ENCODE results near the gene LMAN1.

The LMAN1 gene

DNA sequence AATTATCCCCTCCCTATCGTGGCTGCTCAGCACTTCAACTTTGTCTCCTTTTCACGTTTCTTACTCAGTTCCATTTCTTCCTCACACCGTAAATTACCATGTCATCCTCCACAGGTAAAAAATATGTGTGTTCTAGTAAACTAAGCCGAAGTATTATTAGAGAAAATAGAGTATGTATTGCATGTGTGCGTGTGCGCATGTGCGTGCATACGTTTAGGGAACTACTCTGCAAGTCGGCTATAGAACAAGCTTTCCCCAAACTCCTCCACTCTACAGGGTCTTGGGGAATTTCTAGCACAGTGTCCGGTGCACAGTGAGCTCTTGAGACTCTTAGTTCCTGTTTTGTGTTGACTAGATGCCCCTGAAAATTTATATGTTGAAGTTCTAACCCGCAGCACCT is 76.7 kb downstream of the LMAN1 start:
- Histone ChIP-seq H3K9me3 (ENCODE audit: control insufficient read depth in 2 of 2, low read length in 2 of 2) (no peaks in the 10 kb centered on the region), H3K4me1 (ENCODE audit: control insufficient read depth in 2 of 2, insufficient read depth in 2 of 2, low read length in 2 of 2) (no peaks in the 10 kb centered on the region), H3K27ac (ENCODE audit: low read depth in 2 of 2, low read length in 2 of 2) (no peak overlapping the region), H3K36me3 (ENCODE audit: control insufficient read depth in 2 of 2, insufficient read depth in 2 of 2, low read length in 2 of 2) (no peaks in the 10 kb centered on the region), H3K4me3 (ENCODE audit: low read length in 2 of 2) (no peak overlapping the region), H3K27me3 (ENCODE audit: control insufficient read depth in 2 of 2, insufficient read depth in 2 of 2, low read length in 2 of 2) (peaks cover 16 to 31% of the 10 kb centered on the region in 2 donors), H3K9ac (ENCODE audit: low read depth in 1 of 2, low read length in 2 of 2) (no peak overlapping the region)

DNA sequence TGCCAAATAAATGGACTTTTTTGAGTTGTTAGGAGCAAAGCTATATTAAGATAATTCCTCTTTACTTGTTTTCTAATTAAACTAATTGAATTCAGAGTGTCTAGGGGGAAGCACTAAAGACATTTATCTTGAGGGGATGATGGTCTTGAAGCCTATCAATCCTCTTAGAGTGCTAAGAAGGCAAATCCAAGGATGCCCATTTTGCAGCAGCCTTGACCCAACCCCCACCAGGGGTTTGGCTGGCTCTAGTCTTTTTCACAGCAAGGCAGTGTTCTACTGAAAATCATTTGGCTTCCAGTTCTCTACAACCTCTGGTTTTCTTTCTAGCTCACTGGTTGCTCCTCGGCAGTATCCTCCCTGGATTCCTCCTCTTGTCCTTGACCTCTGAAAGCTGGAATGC is 79.3 kb downstream of the LMAN1 start:
- Histone ChIP-seq H3K4me1 (ENCODE audit: control insufficient read depth in 2 of 2, insufficient read depth in 2 of 2, low read length in 2 of 2) (no peaks in the 10 kb centered on the region), H3K27me3 (ENCODE audit: control insufficient read depth in 2 of 2, insufficient read depth in 2 of 2, low read length in 2 of 2) (peaks cover 22 to 34% of the 10 kb centered on the region in 2 donors), H3K27ac (ENCODE audit: low read depth in 2 of 2, low read length in 2 of 2) (no peak overlapping the region), H3K36me3 (ENCODE audit: control insufficient read depth in 2 of 2, insufficient read depth in 2 of 2, low read length in 2 of 2) (no peaks in the 10 kb centered on the region), H3K9me3 (ENCODE audit: control insufficient read depth in 2 of 2, low read length in 2 of 2) (no peaks in the 10 kb centered on the region), H3K4me3 (ENCODE audit: low read length in 2 of 2) (no peak overlapping the region), H3K9ac (ENCODE audit: low read depth in 1 of 2, low read length in 2 of 2) (no peak overlapping the region)

DNA sequence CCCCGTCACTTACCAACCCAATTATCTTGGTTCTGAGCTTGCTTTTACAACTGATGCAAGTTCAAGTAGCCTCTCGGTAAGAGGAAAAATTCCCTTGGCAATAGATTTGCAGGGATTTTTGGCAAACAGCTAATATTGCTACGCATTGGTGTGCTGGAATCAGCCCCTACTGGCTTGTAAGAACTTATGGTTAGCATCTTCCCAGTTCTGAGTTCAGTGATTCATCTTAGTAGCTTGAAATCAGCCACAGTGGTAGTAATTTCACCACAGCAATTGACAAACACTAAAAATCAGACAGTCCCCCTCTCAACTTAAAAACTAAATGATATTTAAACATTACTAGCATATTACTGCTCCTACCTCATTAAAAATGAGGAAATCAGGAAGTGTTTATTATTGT is 79.9 kb downstream of the LMAN1 start:
- H3K27me3 ChIP-seq (ENCODE audit: control insufficient read depth in 2 of 2, insufficient read depth in 2 of 2, low read length in 2 of 2), result peaks cover 27 to 40% of the 10 kb centered on the region in 2 donors
- H3K36me3 ChIP-seq (ENCODE audit: control insufficient read depth in 2 of 2, insufficient read depth in 2 of 2, low read length in 2 of 2), result no peaks in the 10 kb centered on the region
- H3K9me3 ChIP-seq (ENCODE audit: control insufficient read depth in 2 of 2, low read length in 2 of 2), result no peaks in the 10 kb centered on the region
- H3K9ac ChIP-seq (ENCODE audit: low read depth in 1 of 2, low read length in 2 of 2), result no peak overlapping the region
- no peaks in the 10 kb centered on the region for H3K4me1 ChIP-seq (ENCODE audit: control insufficient read depth in 2 of 2, insufficient read depth in 2 of 2, low read length in 2 of 2)
- H3K27ac ChIP-seq (ENCODE audit: low read depth in 2 of 2, low read length in 2 of 2), result no peak overlapping the region
- H3K4me3 ChIP-seq (ENCODE audit: low read length in 2 of 2), result no peak overlapping the region

DNA sequence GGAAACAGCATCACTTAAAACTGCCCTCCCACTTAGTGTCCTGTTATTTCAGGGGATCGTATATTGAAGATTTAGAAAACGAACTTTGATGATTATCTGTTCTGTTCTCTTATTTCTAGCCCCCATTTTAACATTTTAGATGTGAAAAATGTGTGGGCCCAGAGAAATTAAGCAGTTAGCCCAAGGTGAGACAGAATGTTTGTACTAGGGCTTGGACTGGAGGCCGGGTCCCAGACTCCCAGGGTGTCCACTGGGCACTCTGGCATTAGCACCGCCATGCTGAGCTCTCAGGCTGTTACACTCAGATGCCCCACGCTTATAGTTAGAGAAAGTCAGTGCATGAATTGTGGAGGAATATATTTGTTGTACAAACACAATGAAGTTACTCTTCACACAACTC is 80.3 kb downstream of the LMAN1 start:
- H3K4me3 ChIP-seq (ENCODE audit: low read length in 2 of 2), result no peak overlapping the region

More for the DNA sequence above, 80.3 kb downstream of the LMAN1 start:
- Histone ChIP-seq H3K27me3 (ENCODE audit: control insufficient read depth in 2 of 2, insufficient read depth in 2 of 2, low read length in 2 of 2) (peaks cover 31 to 41% of the 10 kb centered on the region in 2 donors), H3K9me3 (ENCODE audit: control insufficient read depth in 2 of 2, low read length in 2 of 2) (no peaks in the 10 kb centered on the region), H3K4me1 (ENCODE audit: control insufficient read depth in 2 of 2, insufficient read depth in 2 of 2, low read length in 2 of 2) (no peaks in the 10 kb centered on the region), H3K36me3 (ENCODE audit: control insufficient read depth in 2 of 2, insufficient read depth in 2 of 2, low read length in 2 of 2) (no peaks in the 10 kb centered on the region), H3K9ac (ENCODE audit: low read depth in 1 of 2, low read length in 2 of 2) (no peak overlapping the region), H3K27ac (ENCODE audit: low read depth in 2 of 2, low read length in 2 of 2) (no peak overlapping the region)
